Measurements from ENCODE around the gene ATP1B1. TPM values are rescaled to one million over a fixed set of nuclear protein-coding genes. Genes with fewer than 3 reads are reported as not detected.

Gene ATP1B1
- total RNA-seq (100 to 1,000 TPM; 245 to 640 (median 339) TPM), polyA plus RNA-seq (100 to 1,000 TPM; 165 to 372 TPM)
- long read RNA-seq, donor 1, transcript ATP1B1-201 (6 exons, 1,883 nt): major isoform, 203 of 234 reads
- long read RNA-seq, donor 1, partial matches to known transcripts: 25 of 234 reads
- long read RNA-seq, donor 1, other reads (novel, unspliced or antisense): 6 of 234 reads
- long read RNA-seq, donor 2, transcript ATP1B1-201 (6 exons, 1,883 nt): major isoform, 782 of 844 reads
- long read RNA-seq, donor 2, partial matches to known transcripts: 40 of 844 reads
- long read RNA-seq, donor 2, other reads (novel, unspliced or antisense): 22 of 844 reads
- long read RNA-seq, donor 3, transcript ATP1B1-201 (6 exons, 1,883 nt): major isoform, 207 of 231 reads
- long read RNA-seq, donor 3, partial matches to known transcripts: 19 of 231 reads
- long read RNA-seq, donor 3, other reads (novel, unspliced or antisense): 5 of 231 reads

GRCh38 chr1:169106095-169106920 lies at the start of gene ATP1B1:
TSS of gene ATP1B1 (plus strand) at chr1:169106690. CDS start at chr1:169106830, 140 bp downstream.
- peaks cover 0 to 63% (median 25%) of the 10 kb centered on the region in 12 donors for H3K4me1 ChIP-seq
- peaks cover 0 to 9% (median 0%) of the 10 kb centered on the region in 9 donors for H3K27me3 ChIP-seq
- H3K4me3 ChIP-seq: peak within 1 kb of the TSS; percentile 72 to 95 (median 88)
- peaks cover 0 to 4% (median 0%) of the 10 kb centered on the region in 9 donors for H3K36me3 ChIP-seq
- TF ChIP-seq POLR2A (IDR thresholded peaks at IDR 0.05) (peak; percentile 73 to 97), CTCF (IDR thresholded peaks at IDR 0.05) (peak; percentile 46 to 79 (median 64))
- peak; percentile 53 to 89 (median 79) for ATAC-seq
- WGBS, 4 donors: 0% methylated on average over 9 to 97 of the region's 100 CpGs
- peak; percentile 89 to 94 (median 90) for DNase-seq
- intact Hi-C loops (cut with DNase I): loop anchor here in 7 of 10 donors (1.0 to 10.0 kb wide), 18 partner anchors 64 to 502 kb away; no protein-coding TSS in a partner anchor
- H3K9me3 ChIP-seq: no peaks in the 10 kb centered on the region
- peak within 1 kb of the TSS; percentile 83 to 98 (median 94) for H3K27ac ChIP-seq

- intact Hi-C loops (cut with DNase I): no loop called here
- peaks cover 0 to 22% (median 8%) of the 10 kb centered on the region in 12 donors for H3K4me1 ChIP-seq
- H3K4me3 ChIP-seq: no peak overlapping the region
- no peak for TF ChIP-seq CTCF (IDR thresholded peaks at IDR 0.05)
- no peak for TF ChIP-seq POLR2A (IDR thresholded peaks at IDR 0.05)
- peak overlapping the region in 1 of 12 donors; percentile 75 for H3K27ac ChIP-seq
- no peaks in the 10 kb centered on the region for H3K27me3 ChIP-seq
- no peaks in the 10 kb centered on the region for H3K36me3 ChIP-seq
- H3K9me3 ChIP-seq: peaks cover 0 to 17% (median 4%) of the 10 kb centered on the region in 12 donors
- ATAC-seq (no peak), DNase-seq (no peak)
- 80 to 91% (median 85%) methylated on average over 1 of the region's 1 CpG for WGBS, 4 donors
These were observed 47.1 kb upstream of the ATP1B1 start for GRCh38 chr1:169059421-169059820.

- Histone ChIP-seq H3K4me3 (no peak overlapping the region), H3K4me1 (peaks cover 0 to 22% (median 8%) of the 10 kb centered on the region in 12 donors), H3K27me3 (no peaks in the 10 kb centered on the region), H3K27ac (peak overlapping the region in 2 of 12 donors; percentile 16 to 75), H3K9me3 (peaks cover 0 to 17% (median 4%) of the 10 kb centered on the region in 12 donors), H3K36me3 (no peaks in the 10 kb centered on the region)
- TF ChIP-seq POLR2A (IDR thresholded peaks at IDR 0.05) (no peak), CTCF (IDR thresholded peaks at IDR 0.05) (no peak)
- ATAC-seq (peak in 2 of 4 donors; percentile 51 to 71), DNase-seq (no peak)
- 68 to 77% (median 71%) methylated on average over 9 of the region's 9 CpGs for WGBS, 4 donors
- intact Hi-C loops (cut with DNase I): no loop called here
These were observed 46.3 kb upstream of the ATP1B1 start for GRCh38 chr1:169060043-169060722.

Data from heart left ventricle (tissue), 16 donors.